NB4 (cell line): ENCODE measurements around the gene SORD.
A peak's percentile ranks its signal among the peaks of the same experiment; 100 is the strongest.
"Not testable (repeated sequence)": the region's sequence is repeated elsewhere in the genome, so short reads cannot be mapped to it uniquely, and the experiment has no call there.

Experiments
- DNase-seq: peaks from one replicate; pipeline ENCODE4 v3.0.0; 2010; ENCODE audit warnings: low read depth
- H3K4me3 ChIP-seq: one replicate; pipeline ENCODE4 v1.5.1; 2011; ENCODE audit warnings: mild to moderate bottlenecking, low read depth, low read length, moderate library complexity
- CTCF ChIP-seq: IDR thresholded peaks from one replicate; pipeline ENCODE4 v1.5.1; 2012; ENCODE audit warnings: low read depth, low read length
- MAX ChIP-seq: IDR thresholded peaks from 2 replicates; pipeline ENCODE4 v1.6.1; 2011; ENCODE audit warnings: low read depth, low read length
- MYC ChIP-seq: IDR thresholded peaks from 2 replicates; pipeline ENCODE4 v1.6.1; 2011; ENCODE audit warnings: low read depth, low read length
- POLR2A ChIP-seq: IDR thresholded peaks from 2 replicates; pipeline ENCODE4 v1.6.1; 2011; ENCODE audit warnings: mild to moderate bottlenecking; ENCODE audit not compliant: insufficient read length; ENCODE audit errors: extremely low read depth

SORD gene

GRCh38 chr15:45079628-45080246 lies 56.7 kb downstream of the SORD start:
- DNase-seq, H3K4me3 ChIP-seq: not testable (repeated sequence)

- not testable (repeated sequence) for H3K4me3 ChIP-seq, DNase-seq
Observed at GRCh38 chr15:45080593-45080992, 57.6 kb downstream of the SORD start.

DNA sequence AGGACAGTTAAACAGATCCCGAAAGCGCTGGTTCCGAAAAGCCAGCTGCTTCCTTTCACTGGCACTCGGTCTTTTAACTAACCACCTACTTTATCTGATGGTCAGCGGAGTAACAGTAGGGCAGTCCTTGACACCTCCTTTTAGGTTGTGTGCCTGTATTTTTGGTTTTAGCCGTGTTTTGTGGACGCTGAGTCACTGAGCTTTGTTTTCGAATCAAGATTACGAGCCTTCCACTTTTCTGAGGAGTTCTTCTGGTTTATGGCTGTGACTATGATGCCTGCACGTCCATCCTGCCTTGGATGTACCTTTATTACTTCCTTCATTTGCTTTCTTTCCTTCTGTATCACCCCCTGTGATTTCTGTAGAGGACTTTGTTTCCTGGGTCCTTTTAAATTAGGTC lies 59.4 kb downstream of the SORD start:
- not testable (repeated sequence) for H3K4me3 ChIP-seq, DNase-seq

- TF ChIP-seq MYC: no peak
- TF ChIP-seq CTCF: no peak
- TF ChIP-seq MAX: no peak
- no peak for TF ChIP-seq POLR2A
- H3K4me3 ChIP-seq: no peak overlapping the region
- no peak for DNase-seq
Observed at GRCh38 chr15:45083223-45083622, 60.2 kb downstream of the SORD start.

GRCh38 chr15:45084163-45084562 lies 61.2 kb downstream of the SORD start:
- no peak for DNase-seq
- H3K4me3 ChIP-seq: no peak overlapping the region
- TF ChIP-seq MAX: no peak
- TF ChIP-seq MYC: no peak

DNA sequence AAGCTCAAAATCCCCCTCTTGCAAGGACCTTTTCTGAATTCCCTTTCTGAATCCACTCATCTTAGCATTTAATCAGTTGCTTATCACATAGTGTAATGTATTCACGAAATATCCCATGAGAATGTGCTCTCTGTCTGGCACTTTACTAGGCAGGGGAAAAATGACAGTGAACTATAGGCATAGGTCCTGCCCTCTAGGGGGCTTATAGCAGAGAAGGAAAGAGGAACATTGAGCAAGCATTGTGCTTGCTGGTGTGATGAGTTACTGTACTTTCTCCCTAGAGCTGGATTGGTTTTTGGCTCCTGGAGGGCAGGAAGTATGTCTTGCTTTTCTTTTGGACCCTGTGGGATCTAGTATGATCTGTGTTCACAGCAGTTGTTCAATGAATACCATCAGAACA lies 64.5 kb downstream of the SORD start:
- DNase-seq: peak; percentile 15
- no peak for TF ChIP-seq MYC
- peak; percentile 47 for TF ChIP-seq CTCF
- no peak overlapping the region for H3K4me3 ChIP-seq

- H3K4me3 ChIP-seq: no peak overlapping the region
- DNase-seq: no peak
- no peak for TF ChIP-seq MAX
- no peak for TF ChIP-seq MYC
- no peak for TF ChIP-seq POLR2A
- TF ChIP-seq CTCF: no peak
Observed at GRCh38 chr15:45088801-45089711, 66.1 kb downstream of the SORD start.

DNA sequence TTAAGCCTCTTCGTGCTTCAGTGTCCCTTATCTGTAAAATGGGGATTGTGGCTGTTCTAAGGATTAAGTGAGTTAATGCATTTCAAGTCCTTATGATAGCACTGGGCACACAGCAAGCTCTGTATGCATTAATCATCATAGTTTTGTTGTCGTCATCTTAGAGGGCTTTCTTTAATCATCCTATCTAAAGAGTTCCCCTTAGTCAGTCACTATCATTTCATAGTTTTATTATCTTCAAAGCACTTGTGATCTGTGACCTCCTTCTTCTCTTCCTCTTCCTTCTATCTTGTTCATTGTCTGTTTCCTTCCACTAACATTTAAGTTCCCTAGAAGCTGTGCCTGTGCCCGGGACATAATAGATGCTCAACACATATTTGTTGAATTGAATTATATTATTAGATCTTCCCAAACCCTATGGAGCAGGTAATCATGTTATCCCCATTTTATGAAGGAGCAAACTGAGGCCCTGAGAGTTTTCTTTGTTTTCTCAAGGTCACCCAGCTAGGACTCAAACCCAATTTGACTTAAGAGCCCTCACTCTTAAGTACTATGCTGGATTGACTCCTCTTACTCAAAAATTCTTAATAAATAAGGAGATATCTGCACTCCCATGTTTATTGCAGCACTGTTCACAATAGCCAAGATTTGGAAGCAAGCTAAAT lies 66.8 kb downstream of the SORD start:
- H3K4me3 ChIP-seq: no peak overlapping the region
- no peak for DNase-seq
- TF ChIP-seq CTCF: no peak
- TF ChIP-seq MYC: no peak
- TF ChIP-seq POLR2A: no peak
- no peak for TF ChIP-seq MAX
